AG09319 (cell line): ENCODE results near the gene ALDH8A1.

Experiments used
- DNase-seq: peaks from one replicate; pipeline ENCODE4 v3.0.0-alpha.2; 2010; ENCODE audit warnings: low read depth; ENCODE audit errors: extremely low read depth
- TF ChIP-seq, protein P1 (sequence below): IDR thresholded peaks from 2 replicates; pipeline ENCODE4 v1.5.1; 2011; ENCODE audit warnings: low read depth, mild to moderate bottlenecking, inconsistent platforms, low read length, moderate library complexity

Gene ALDH8A1

DNA sequence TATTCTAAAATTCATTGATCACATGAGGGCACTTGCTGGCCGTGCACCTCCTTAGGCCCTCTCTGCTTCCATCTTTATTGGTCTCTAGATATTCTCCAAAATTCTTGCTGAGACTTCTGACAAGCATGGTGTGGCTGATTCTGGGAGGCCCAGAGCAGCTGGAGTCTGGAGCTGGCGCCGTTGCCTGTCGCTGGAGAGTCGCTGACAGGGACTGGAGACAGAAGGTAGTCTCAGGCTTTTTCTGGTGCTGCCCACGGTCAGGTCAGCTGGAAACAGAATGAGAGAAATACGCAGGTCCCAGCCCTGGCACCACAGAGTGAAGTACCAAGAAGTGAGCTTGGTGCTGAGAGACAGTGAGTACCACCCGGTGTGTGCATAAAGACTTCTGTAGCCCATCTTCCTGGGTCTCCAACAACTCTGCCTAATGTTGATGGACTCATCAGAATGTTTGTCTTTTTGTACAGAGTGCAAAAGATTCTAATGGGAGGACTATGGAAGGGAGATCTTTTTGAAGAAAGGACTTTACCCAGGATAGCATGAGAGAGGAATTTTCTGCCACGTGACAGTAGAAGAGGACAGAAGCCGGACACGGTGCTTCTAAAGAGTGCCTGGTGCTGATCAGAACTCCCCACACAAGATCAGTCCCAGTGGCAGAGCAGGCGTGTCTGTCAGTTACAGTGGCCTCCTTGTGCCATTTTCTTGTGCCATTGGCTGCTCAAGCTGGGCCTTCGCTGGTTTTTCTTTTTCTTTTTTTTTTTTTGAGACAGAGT lies 1.8 kb upstream of the ALDH8A1 start:
- no peak for DNase-seq
- TF ChIP-seq, protein P1, sequence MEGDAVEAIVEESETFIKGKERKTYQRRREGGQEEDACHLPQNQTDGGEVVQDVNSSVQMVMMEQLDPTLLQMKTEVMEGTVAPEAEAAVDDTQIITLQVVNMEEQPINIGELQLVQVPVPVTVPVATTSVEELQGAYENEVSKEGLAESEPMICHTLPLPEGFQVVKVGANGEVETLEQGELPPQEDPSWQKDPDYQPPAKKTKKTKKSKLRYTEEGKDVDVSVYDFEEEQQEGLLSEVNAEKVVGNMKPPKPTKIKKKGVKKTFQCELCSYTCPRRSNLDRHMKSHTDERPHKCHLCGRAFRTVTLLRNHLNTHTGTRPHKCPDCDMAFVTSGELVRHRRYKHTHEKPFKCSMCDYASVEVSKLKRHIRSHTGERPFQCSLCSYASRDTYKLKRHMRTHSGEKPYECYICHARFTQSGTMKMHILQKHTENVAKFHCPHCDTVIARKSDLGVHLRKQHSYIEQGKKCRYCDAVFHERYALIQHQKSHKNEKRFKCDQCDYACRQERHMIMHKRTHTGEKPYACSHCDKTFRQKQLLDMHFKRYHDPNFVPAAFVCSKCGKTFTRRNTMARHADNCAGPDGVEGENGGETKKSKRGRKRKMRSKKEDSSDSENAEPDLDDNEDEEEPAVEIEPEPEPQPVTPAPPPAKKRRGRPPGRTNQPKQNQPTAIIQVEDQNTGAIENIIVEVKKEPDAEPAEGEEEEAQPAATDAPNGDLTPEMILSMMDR, result no peak

DNA sequence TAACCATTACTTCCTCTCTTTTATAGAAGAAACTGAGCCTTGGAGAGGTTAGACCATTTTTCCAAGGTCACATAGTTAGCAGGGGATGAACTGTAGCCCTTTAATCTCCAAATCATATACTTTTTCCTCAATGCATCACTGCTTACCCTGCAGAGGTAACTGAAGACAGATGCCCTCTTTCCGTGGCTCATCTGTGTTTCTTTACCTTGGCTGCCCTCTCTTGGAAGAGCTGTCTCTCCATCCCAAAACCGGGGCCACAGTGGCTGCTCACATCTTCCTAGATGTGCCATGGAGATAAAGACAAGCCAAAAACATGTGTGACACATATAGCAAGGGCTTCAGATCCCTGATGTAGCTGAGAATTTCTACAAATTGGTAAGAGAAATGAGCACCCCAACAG lies 581 bp upstream of the ALDH8A1 start:
- TF ChIP-seq, protein P1, result no peak
- no peak for DNase-seq

DNA sequence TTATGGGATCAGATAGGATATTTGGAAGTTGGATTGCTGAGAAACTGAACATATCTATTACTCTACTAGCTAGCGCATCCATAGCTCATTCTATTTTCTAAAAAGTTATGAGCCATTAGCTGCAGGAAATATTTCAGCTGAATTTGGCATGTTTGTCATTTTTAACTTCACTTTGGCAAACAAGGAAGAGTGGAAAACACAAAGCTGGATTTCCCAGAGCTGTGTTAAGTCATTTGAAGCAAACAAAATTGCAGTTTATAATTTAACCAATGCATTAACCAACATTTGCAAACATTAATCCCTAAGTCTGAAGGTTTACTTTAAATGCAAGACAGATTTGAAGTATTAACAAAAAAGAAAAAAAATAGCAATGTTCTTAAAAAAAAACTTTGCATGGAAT lies 1.2 kb downstream of the ALDH8A1 start:
- DNase-seq, result no peak
- TF ChIP-seq, protein P1, result no peak

DNA sequence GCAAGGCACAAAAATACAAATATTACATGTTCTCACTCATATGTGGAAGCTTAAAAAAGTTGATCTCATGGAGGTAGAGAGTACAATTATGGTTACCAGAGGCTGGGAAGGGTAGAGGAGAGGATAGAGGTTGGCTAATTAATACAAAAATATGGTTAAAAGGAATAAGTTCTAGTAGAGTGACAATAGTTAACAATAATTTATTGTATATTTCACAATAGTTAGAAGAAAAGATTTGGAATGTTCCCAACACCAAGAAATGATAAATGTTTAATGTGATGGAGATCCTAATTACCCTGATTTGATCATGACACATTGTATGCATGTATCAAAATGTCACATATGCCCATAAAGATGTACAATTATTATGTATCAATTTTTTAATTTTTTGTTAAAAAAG lies 1.8 kb downstream of the ALDH8A1 start:
- TF ChIP-seq, protein P1, result no peak
- DNase-seq, result no peak

DNA sequence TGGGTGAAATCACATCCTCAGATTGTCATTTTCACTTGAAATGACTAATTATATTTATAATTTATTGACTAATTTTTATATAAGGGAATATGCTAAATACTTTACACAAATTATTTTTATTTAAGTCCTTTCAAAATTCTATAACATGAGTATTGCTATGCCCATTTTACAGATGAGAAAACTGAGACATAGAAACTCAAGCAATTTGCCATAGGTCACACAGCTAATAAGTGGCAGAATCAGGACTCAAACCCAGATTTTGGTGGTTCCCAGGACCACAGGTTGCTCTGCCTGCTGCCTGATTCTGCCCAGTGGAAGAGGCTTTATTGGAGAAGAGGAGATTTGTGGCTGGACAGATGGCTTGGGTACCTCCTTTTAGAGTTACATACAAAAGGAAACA lies 4.9 kb downstream of the ALDH8A1 start:
- DNase-seq, result no peak
- TF ChIP-seq, protein P1, result no peak

DNA sequence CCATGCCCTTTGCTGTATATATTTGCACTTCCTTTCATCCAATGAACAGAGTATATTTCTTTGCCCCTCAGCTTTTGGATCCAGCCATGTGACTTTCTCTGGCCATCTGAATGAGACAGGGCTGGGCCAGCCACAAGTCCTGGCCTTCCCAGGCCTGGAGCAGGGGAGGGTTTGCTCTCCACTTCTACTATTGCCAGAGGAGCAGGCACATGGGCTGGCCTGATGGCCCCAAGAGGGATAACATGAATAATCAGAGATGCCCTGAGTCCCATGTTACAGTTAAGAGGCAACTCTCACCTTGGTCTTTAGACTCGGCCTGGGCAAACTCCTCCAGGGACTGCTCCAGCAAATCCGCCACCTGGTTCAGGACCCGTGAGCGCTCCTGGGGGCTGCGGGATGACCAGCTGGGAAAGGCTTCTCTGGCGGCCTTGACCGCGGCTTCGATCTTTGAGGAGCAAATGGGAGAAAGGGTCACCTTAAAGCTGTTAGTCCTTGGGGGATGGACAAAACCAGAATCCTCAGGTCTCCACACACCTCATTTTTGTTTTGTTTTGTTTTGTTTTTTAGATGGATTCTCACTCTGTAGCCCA lies 6.3 kb downstream of the ALDH8A1 start:
- DNase-seq, result no peak
- TF ChIP-seq, protein P1, result no peak

DNA sequence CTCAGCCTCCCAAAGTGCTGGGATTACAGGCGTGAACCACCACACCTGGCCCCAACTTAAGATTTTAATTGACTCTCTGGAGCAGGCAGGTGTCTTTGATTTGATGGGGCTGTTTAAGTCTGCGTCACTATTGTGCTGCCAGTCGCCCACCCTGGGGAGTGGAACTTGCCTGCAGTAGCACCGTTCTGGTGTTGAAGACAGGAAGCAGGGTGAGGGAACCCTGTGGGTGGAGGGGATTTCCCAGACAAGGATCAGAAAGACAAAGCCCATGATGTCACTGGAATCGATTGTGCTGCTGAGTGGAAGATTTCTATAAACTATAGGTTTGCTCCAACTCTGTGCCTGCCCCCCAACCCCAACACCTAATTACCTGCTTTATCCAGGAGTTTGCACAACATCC lies 11.0 kb downstream of the ALDH8A1 start:
- DNase-seq, result no peak

More for the DNA sequence above, 11.0 kb downstream of the ALDH8A1 start:
- TF ChIP-seq, protein P1, result no peak
